ENCODE measurements around the gene SERPINE2.

DNA sequence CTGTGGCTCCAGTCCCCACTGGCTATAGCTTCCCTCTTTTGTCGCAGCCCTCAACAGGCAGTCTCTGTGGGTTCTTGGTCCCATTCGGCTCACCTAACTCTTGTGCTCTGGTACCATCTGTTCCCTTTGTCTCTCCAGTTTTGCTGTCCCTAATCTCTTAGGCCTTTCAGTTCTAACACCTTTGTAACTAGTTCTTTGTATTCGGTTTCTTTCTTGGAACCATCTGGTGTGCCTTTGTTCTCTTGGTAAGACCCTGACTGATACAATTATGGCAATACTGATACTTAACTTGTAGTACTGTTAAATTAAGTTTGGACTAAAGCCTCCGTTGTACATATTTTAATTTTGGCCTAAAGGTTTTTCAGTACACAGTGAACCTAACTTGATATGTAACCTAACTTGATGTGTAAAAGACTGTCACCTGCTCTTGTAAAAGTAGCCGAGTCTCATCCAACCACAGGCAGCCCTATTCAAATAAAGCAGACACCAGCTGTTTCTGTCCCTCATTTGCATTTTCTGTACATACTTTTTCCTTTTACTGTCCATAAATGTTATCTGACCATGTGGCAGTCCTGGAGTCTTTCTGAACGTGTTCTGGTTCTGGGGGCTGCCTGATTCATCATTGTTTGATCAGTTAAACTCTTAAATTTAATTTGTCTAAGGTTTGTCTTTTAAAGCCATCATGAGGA, 86.7 kb downstream of the SERPINE2 start:
- TF ChIP-seq, protein P1, sequence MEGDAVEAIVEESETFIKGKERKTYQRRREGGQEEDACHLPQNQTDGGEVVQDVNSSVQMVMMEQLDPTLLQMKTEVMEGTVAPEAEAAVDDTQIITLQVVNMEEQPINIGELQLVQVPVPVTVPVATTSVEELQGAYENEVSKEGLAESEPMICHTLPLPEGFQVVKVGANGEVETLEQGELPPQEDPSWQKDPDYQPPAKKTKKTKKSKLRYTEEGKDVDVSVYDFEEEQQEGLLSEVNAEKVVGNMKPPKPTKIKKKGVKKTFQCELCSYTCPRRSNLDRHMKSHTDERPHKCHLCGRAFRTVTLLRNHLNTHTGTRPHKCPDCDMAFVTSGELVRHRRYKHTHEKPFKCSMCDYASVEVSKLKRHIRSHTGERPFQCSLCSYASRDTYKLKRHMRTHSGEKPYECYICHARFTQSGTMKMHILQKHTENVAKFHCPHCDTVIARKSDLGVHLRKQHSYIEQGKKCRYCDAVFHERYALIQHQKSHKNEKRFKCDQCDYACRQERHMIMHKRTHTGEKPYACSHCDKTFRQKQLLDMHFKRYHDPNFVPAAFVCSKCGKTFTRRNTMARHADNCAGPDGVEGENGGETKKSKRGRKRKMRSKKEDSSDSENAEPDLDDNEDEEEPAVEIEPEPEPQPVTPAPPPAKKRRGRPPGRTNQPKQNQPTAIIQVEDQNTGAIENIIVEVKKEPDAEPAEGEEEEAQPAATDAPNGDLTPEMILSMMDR (IDR thresholded peaks at IDR 0.05), result no peak
- TF ChIP-seq POLR2A (IDR thresholded peaks at IDR 0.05), result no peak

All from heart left ventricle (tissue), 13 donors.